ENCODE measurements around the gene DLG2.

Gene DLG2

DNA sequence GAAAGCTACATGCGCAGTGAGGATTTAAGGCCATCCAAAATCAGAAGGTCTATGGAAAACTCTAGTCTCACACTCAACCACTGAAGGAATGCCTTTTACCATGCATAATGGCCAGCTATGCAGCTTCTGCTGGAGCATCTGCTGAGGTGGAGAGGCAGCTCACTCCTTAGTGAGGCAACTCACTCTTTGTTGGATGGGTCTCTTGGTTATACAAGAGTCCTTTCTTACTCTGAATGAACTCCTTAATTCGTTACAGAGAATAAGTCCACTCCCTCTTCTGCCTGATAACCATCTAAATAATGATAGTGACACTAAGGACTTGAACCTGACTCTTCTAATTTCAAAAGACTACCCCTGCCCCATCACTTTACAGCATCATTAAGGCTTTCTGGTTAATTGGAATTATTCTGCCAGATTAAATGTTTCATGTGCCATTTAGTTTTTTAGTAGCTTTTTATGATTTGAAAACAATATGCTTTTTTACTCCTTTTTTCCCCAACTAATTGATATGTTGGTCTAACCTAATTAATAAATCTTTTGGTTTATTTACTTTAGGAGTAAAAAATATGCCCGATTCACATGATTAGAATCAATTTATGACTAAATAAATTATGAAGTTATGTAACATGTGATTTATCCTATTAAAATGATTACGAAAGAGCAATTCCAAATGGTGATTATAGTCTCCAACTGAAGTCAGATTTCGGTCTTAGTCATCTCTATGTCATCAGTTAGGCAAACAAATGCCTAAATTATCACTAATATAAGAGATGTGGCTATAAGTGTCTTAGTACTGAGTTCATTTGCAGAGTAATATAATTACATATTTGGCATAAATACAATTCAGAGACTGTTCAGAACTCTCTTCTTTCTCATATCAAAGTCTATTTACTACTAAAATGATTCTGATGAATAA is 2054.3 kb downstream of the DLG2 start:
- H3K4me3 ChIP-seq (ENCODE audit: low read depth, low read length), result no peak overlapping the region
- no peaks in the 10 kb centered on the region for H3K27me3 ChIP-seq (ENCODE audit: insufficient read depth, low read depth, severe bottlenecking)
- TF ChIP-seq, protein P1, sequence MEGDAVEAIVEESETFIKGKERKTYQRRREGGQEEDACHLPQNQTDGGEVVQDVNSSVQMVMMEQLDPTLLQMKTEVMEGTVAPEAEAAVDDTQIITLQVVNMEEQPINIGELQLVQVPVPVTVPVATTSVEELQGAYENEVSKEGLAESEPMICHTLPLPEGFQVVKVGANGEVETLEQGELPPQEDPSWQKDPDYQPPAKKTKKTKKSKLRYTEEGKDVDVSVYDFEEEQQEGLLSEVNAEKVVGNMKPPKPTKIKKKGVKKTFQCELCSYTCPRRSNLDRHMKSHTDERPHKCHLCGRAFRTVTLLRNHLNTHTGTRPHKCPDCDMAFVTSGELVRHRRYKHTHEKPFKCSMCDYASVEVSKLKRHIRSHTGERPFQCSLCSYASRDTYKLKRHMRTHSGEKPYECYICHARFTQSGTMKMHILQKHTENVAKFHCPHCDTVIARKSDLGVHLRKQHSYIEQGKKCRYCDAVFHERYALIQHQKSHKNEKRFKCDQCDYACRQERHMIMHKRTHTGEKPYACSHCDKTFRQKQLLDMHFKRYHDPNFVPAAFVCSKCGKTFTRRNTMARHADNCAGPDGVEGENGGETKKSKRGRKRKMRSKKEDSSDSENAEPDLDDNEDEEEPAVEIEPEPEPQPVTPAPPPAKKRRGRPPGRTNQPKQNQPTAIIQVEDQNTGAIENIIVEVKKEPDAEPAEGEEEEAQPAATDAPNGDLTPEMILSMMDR (IDR thresholded peaks at IDR 0.05; ENCODE audit: low read depth, low read length), result no peak
- H3K27ac ChIP-seq, result no peak overlapping the region
- no peaks in the 10 kb centered on the region for H3K9me3 ChIP-seq (ENCODE audit: severe bottlenecking)
- H3K36me3 ChIP-seq, result no peaks in the 10 kb centered on the region
- DNase-seq, result no peak

DNA sequence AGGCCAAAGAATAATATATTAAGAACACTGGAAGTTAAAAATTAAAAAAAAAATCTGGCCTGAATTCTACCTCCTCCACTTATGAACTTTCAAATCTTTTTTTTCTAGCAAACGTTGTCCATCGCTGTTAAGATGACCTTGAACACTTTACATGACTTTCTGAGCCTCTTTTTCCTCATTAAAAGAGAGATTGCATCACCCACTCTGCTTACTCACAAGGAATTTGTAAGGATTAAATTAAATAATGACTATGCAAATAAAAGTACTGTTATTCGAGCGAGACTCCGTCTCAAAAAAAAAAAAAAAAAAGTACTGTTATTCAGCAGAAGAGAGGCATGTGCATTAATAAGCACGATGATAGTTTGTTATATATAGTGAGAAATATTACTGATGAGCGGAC is 2055.8 kb downstream of the DLG2 start:
- TF ChIP-seq, protein P1 (IDR thresholded peaks at IDR 0.05; ENCODE audit: low read depth, low read length), result no peak
- no peak overlapping the region for H3K27ac ChIP-seq
- H3K4me3 ChIP-seq (ENCODE audit: low read depth, low read length), result no peak overlapping the region
- no peaks in the 10 kb centered on the region for H3K27me3 ChIP-seq (ENCODE audit: insufficient read depth, low read depth, severe bottlenecking)
- no peaks in the 10 kb centered on the region for H3K36me3 ChIP-seq
- DNase-seq, result no peak
- no peaks in the 10 kb centered on the region for H3K9me3 ChIP-seq (ENCODE audit: severe bottlenecking)

DNA sequence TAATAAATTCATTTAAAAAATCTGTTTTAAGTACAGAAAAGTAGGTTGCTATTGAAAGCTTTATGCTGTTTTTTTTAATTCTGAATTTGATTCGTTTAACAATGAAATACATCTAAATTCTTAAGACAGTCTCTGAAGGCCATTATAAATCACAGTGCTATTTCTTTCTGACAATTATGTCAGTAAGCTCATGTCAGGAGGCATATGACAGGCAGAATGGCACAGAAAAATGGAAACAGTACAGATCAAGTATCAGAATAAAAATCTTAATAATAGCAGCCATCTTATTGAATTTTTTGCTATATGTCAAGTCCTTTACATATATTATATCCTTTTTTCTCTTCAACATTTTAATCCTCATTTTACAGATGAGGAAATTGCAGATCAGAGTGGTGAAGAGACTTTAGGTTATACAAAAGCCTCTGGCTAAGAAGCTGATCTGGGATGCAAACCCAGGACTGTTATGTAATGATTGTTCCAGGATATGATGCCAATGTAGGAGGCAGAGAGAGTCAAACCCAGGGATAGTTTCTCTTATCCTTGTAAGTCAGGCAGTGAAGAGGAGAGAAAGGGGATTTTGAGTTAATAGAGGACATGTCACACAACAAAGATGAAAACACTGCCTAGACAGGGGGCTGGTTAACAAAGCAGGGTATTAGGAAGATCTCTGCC is 2057.9 kb downstream of the DLG2 start:
- no peaks in the 10 kb centered on the region for H3K36me3 ChIP-seq
- H3K9me3 ChIP-seq (ENCODE audit: severe bottlenecking), result no peaks in the 10 kb centered on the region
- no peak overlapping the region for H3K27ac ChIP-seq
- TF ChIP-seq, protein P1 (IDR thresholded peaks at IDR 0.05; ENCODE audit: low read depth, low read length), result no peak
- H3K4me3 ChIP-seq (ENCODE audit: low read depth, low read length), result no peak overlapping the region
- no peak for DNase-seq
- no peaks in the 10 kb centered on the region for H3K27me3 ChIP-seq (ENCODE audit: insufficient read depth, low read depth, severe bottlenecking)

DNA sequence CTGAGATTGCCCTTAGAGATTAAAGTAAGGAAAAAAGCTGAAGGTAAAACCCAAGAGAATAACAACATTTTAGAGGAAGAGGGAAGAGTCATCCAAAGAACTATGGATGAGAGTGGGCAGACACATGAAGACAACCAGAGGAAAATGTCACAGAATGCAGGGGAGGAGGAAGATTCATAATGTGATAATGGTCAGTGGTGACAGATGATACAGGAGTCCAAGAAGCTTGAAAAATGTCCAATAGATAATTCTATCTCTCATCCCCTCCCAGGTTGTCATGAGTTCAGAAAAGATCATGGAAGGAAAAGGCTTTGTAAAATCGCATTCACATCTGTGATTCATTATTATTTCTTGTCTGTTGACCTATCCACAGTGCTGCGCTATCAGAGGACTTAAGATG is 2058.6 kb downstream of the DLG2 start:
- DNase-seq, result no peak
- TF ChIP-seq, protein P1 (IDR thresholded peaks at IDR 0.05; ENCODE audit: low read depth, low read length), result no peak
- Histone ChIP-seq H3K36me3 (no peaks in the 10 kb centered on the region), H3K27ac (no peak overlapping the region), H3K9me3 (ENCODE audit: severe bottlenecking) (no peaks in the 10 kb centered on the region), H3K27me3 (ENCODE audit: insufficient read depth, low read depth, severe bottlenecking) (no peaks in the 10 kb centered on the region), H3K4me3 (ENCODE audit: low read depth, low read length) (no peak overlapping the region)

DNA sequence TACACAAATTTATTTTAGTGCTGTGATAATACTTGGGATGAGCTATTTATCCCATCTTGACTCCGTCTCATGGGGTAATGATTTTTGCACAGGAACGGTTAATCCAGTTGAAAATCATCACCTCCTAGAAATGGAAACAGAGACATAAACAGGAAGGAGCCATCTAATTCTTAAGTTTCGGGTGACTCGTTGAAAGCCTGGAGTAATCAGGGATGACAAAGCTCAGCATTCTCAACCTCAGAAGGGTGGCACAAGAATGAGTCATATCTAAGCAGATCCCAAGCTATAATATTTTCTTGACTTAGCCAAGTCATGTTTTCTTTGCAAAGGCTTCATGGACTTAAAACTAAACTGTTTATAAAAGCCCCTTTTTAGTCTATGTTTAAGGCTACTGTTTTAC is 2060.2 kb downstream of the DLG2 start:
- H3K36me3 ChIP-seq, result no peaks in the 10 kb centered on the region
- H3K4me3 ChIP-seq (ENCODE audit: low read depth, low read length), result no peak overlapping the region
- TF ChIP-seq, protein P1 (IDR thresholded peaks at IDR 0.05; ENCODE audit: low read depth, low read length), result no peak
- H3K27me3 ChIP-seq (ENCODE audit: insufficient read depth, low read depth, severe bottlenecking), result no peaks in the 10 kb centered on the region
- no peaks in the 10 kb centered on the region for H3K9me3 ChIP-seq (ENCODE audit: severe bottlenecking)
- DNase-seq, result no peak
- no peak overlapping the region for H3K27ac ChIP-seq

All from WERI-Rb-1 (cell line).